HepG2 (cell line): ENCODE measurements around the gene SRCAP.

ENCODE experiments used
- HNF1A ChIP-seq, 2 experiments: sonication (generic) in 1 of 2; formaldehyde crosslinking in 1 of 2; IDR thresholded peaks; 2 replicates each; pipeline versions ENCODE4 v1.4.0 to v1.6.1; 2016 to 2020; ENCODE audit warnings: borderline replicate concordance in 1 of 2, low read depth in 1 of 2, mild to moderate bottlenecking in 1 of 2, missing genetic modification reagents in 1 of 2
- KAT8 ChIP-seq: IDR thresholded peaks from 2 replicates; pipeline ENCODE4 v1.6.1; 2016; ENCODE audit warnings: missing genetic modification reagents, missing compliant biosample characterization
- PBX3 ChIP-seq: sonication (generic); formaldehyde crosslinking; IDR thresholded peaks from 2 replicates; pipeline ENCODE4 v1.8.1; 2023; ENCODE audit warnings: missing genetic modification reagents, inconsistent platforms, borderline replicate concordance
- POLR2AphosphoS5 ChIP-seq: IDR thresholded peaks from 2 replicates; pipeline ENCODE4 v1.6.1; 2012; ENCODE audit warnings: low read depth, low read length
- USF2 ChIP-seq, 2 experiments: sonication (generic) in 1 of 2; formaldehyde crosslinking in 1 of 2; IDR thresholded peaks; 2 replicates each; pipeline versions ENCODE4 v1.5.1 to v1.6.1; 2011 to 2020; ENCODE audit warnings: borderline replicate concordance in 1 of 2, low read depth in 1 of 2, low read length in 1 of 2, mild to moderate bottlenecking in 1 of 2, missing genetic modification reagents in 1 of 2, moderate library complexity in 1 of 2
- YY1 ChIP-seq: IDR thresholded peaks from 2 replicates; pipeline ENCODE4 v1.6.1; 2011; ENCODE audit warnings: low read length, low read depth, moderate library complexity, mild to moderate bottlenecking; ENCODE audit not compliant: insufficient read depth, insufficient replicate concordance
- ZBTB21 ChIP-seq: sonication (generic); formaldehyde crosslinking; IDR thresholded peaks from 2 replicates; pipeline ENCODE4 v1.4.0; 2020; ENCODE audit warnings: missing genetic modification reagents
- ZNF460 ChIP-seq: sonication (generic); formaldehyde crosslinking; IDR thresholded peaks from 2 replicates; pipeline ENCODE4 v1.5.1; 2020; ENCODE audit warnings: missing genetic modification reagents, mild to moderate bottlenecking, borderline replicate concordance
- ZNF660 ChIP-seq: sonication (generic); formaldehyde crosslinking; IDR thresholded peaks from 2 replicates; pipeline ENCODE4 v1.5.1; 2020; ENCODE audit warnings: mild to moderate bottlenecking, low read depth, missing genetic modification reagents, borderline replicate concordance

GRCh38 chr16:30669903-30670824, 28.8 kb upstream of the SRCAP start:
- TF ChIP-seq POLR2AphosphoS5 (no peak), PBX3 (CRISPR knock-in tag) (no peak), ZNF660 (CRISPR knock-in tag) (no peak), ZBTB21 (CRISPR knock-in tag) (no peak), KAT8 (CRISPR knock-in tag) (no peak), ZNF460 (no peak), YY1 (no peak), HNF1A (IDR thresholded peaks at IDR 0.05; ENCODE audit: low read depth) (no peak), HNF1A (CRISPR knock-in tag; IDR thresholded peaks at IDR 0.05; ENCODE audit: borderline replicate concordance) (no peak), USF2 (IDR thresholded peaks at IDR 0.05; ENCODE audit: low read depth, low read length) (no peak), USF2 (CRISPR knock-in tag; IDR thresholded peaks at IDR 0.05; ENCODE audit: borderline replicate concordance) (no peak)
